Stromal cell of bone marrow (primary cell): ENCODE results near the gene ANKRD36B.
"Not testable (repeated sequence)": the region's sequence is repeated elsewhere in the genome, so short reads cannot be mapped to it uniquely, and the experiment has no call there.

Experiments used
- DNase-seq: peaks from one replicate; pipeline ENCODE4 v3.0.0-alpha.2; 2012; ENCODE audit warnings: low read depth

ANKRD36B gene

DNA sequence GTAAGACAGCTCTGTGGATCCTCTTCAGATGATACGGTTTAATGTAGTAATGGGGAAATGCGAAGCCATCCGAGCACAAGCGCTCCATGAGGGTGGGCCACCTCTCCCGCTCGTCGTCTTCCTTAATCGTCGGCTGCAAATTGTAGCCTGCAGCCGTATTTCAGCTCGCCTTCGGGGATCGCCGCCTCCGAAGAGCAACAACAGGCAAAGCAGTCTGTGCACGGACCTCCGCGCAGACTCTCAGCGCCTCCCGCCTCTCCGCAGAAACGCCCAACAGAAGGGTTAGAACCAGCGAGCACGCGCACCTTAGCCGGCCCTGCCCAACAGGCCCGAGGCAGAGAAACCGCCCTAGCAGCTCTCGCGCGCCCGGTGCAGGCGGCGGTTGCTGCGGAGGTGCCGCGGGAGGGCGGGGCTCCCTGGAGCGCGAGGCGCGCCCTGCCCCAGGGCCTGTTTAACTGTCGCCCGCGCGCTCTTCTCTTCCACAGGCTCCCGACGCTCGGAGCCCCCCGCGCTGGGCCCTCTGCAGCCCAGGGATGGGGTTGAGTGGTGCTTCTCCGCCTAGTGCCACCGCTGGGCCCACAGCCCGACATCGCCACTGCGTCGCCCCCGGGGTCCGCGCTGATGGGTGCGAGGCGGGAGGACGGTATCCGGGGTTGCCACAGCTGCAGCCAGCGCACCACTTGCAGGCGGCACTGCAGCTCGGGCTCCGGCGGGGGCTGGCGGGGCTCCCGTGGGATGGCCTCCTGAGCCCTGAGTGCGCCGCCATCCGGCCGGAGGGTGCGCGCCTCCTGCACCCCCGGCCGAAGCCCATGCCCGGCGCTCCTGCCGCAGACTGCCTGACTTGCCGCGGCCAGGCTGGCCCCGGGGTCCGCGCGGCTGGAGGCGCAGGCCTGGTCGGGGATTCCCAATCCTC is at the start of gene ANKRD36B:
TSS of gene ANKRD36B (minus strand) at position 280 of the 913 bp plus-strand sequence. CDS start at position 88, 192 bp downstream.
- DNase-seq: peak; percentile 39

DNA sequence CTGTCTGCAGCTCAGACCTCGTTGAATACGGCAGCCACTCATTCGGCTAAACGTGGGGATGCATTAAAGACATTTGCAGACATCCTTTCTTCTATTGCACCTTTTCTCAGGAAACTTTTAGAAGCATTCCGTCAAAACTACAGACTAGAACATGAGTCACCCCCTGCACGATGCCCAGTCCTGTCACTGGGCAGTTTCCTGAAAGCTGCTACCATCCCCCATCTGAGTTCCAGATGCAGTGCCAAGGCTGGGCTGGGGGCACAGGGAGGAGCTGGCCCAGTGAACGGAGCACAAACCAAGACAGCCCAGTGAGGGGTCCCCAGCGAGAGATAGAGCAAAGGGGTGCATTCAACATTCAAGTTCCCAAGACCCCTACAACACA is 36.4 kb upstream of the ANKRD36B start:
- DNase-seq: not testable (repeated sequence)

DNA sequence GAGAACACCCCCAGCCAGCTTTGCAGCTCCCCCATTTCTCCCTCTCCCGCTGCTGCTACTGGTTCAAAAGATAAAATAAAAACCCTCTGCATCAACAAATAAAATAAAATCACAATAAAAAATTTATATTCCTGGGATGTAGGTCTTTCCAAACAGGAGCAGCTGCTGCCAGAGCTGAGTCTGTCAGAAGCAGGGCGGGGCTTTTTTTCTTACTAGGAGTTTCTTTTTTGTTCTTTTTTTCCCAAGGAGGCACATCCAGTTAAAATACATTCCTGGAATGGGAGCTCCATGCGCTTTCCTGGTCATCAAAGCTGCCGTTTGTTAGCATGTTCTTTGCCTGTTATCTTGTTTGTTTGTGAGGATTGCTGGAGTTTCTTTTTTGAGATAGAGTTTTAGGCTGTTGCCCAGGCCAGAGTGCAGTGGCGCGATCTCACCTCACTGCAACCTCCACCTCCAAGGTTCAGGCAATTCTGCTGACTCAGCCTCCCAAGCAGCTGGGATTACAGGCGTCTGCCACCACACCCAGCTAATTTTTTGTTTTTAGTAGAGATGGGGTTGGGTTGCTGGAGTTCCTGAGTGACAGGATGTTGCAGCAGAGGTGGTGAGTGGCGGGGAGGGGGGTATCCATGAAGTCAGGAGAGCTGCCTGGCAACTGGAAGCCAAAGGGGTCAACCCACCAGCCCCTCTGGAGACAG is 35.8 kb upstream of the ANKRD36B start:
- DNase-seq: not testable (repeated sequence)

DNA sequence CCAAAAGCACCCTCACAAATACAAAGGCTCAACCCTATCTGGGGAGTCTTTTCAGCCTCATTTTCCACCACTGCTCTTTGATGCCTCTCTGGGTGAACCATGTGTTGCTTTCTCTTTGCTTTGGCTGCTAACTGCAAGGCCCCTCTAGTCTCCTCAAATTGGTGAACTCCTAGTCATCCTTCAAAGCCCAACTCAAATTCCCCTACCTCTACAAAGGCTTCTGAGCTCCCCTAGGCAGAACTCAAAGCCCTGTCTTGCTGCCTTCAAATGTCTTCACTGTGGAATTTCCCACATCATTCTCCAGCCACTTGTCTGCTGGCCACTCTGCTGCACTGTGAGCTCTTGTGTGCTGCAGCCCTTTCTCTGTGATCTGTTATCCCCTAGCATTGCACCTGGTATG is 33.3 kb upstream of the ANKRD36B start:
- DNase-seq: not testable (repeated sequence)

DNA sequence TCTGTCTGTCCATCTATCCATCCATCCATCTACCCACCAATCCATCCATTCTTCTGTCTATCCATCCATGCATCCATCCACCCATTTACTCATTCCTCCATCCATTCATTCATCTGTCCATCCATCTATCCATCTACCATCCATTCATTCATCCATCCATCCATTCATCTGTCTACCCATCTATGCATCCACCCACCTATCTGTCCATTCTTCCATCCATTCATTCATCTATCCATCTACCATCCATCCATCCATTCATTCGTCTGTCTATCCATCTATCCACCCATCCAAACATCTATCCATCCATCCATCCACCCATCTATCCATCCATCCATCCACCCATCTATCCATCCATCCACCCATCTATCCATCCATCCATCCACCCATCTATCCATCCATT is 30.8 kb upstream of the ANKRD36B start:
- not testable (repeated sequence) for DNase-seq

DNA sequence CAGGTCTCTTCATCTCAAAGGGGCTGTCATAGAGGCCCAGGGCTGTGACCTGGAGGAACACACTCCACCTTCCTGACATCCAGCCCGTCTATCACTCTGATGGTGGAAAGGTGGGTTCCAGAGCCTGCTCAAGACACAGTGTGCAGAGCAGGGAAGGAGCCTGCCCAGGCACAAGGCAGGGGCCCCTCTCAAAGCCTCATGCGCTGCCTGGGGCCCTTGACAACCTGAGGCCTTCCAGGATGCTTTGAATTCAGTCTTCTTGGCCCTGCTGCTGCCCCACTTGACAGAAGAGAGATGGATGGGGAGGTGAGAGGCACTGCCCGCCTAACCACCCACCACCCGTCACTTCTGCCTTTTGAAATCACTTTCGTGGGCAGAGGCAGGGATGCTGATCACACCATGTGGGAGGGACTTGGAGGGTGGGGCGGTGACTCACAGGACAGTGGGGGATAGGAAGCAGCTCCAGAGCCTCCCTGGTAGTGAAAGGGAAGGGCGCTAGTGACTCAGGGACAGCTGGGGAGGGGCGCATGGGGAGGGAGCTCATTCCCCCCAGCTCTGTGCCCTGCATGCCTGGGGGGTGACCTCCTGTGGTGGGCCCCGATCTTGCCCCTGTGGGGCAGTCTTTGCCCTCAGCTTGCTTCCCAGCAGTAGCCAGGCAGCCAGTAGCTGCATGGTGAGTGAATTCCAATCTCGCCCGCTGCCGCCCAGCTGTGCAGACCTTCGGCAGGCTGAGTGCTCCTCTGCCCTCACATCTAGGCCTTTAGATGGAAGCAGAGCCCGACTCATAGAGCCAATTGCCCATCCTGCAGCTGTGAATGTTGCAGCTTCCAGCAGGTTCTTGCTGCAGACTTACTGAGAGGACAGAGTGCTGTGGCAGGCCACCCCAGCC is 29.5 kb upstream of the ANKRD36B start:
- DNase-seq: not testable (repeated sequence)

DNA sequence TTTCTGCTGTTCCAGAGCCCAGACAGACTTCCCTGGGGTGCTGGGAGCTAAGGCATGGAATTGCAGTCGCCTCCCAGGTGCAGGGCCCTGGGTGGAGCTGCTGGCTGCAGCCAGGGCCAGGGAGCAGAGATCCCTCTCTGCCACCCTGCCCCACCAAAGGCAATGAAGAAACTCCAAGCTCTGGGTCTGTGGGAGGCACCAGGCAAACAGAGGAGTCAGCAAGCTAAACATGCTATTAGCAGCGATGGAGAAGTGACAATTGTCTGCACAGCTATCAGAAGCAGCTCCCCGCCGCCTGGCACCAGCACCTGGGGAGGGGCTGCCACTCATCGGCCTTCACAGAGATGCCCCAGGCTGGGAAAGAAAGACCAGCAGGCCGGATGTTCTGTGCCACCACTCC is 28.2 kb upstream of the ANKRD36B start:
- DNase-seq: no peak

DNA sequence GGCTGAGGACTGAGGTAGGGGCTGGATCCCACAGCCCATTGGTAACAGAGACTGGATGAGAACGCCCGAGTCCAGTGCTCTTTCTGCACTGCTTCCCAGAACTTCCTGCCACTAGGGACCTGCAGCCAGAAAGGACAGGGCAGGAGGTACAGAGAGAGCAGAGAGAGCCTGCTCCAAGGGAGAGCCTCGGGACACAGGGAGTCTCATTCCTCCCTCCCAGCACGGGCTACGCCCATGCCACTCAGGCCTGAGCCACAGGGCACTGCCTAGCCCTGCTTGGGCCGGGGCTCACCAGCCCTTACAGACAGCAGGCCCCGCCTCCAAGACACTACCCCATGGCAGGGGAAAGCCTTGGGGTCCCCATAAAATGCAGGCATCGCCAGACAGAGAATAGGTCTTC is 26.1 kb upstream of the ANKRD36B start:
- not testable (repeated sequence) for DNase-seq

DNA sequence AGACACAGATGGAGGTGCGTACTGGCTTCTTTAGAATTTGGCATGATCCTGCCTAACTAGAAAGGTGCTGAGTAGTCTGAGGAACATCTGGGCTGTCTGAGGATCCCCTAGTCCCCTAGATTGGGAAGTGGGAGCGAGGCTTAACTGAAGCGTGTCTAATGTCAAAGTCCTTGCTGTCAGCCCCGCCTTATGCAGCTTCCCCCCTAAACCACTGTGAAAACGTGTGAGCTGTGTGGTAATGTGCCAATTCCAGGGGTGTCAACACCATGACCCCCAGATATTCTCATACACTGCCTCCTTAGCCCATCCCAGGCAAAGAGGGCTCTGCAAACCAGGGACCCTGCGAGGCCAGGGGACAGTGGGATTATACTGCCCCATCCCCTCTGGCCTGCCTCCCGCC is 22.2 kb upstream of the ANKRD36B start:
- DNase-seq: not testable (repeated sequence)

DNA sequence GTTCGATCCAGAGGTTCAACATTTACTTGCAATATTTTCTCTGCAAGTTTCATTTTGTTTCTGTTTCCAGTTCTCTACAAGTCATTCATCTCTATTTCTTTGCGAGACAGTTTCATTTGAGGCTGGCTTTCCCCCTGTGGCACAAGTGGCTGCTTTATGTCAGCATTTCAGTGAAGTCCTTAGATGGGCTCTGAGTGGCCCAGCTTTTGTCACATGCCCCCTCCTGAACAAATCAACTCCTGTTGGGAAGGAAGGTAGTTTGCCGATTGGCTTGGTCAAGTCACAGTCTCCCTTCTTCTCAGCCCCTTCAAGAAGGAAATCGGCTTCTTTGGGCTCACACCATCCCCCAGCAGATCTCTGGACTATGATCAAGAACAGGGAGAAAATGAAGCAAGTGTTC is 19.1 kb upstream of the ANKRD36B start:
- DNase-seq: not testable (repeated sequence)

DNA sequence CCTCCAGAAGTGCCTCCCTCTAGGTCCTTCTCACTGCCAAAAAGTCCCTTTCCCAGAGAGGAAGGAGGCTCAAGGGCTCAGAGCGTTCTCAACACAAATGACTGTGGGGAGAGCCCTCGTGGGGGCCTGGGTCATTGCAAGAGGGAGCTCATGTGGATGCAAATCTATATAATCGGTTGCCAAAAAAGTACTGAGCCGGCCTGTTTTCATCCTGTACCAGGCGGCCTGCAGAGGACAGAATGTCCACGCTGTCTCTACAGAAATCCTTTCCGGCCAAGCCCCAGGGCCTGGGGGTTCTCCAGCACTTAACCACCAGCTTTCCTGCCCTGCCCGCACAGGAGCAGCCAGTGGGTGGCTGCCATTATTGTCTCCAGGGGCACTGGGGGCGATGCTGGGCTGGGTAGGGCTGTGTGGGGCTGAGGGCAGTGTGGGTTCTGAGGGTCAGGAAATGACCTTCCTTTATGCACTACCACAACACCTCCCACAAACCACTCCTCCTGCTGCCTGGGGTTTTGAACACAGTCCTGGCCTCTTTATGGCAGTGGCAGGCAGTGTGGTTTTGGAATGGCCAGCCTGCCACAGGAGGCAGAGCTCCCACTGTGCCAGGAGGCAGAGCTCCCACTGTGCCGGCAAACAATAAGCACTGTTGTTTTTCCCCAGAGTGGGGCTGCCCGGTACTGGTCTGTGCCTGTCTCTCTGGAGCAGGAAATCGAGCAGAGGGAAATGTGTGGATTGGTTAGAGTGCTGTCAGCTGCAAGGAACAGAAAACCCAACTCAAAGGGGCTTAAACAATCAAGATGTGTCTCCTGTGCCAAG is 16.1 kb upstream of the ANKRD36B start:
- not testable (repeated sequence) for DNase-seq

DNA sequence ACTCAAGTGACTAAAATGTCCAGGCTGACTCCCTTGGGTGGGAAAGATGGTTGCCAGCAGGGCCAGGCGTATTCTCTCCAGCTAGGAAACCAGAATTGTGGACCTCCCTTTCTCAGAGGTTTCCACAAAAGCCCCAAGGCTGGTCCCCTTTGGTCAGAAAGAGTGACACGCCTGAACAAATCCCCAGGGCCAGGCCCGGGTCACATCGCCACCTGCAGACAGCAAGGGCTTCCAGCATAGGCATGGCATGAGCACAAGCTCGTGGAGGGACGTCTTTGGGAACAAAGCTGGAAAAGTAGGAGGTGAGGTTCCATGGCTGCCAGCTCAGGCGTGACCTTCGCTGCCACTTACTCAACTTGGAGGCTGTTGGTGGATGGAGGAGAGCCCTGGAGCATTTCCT is 15.4 kb upstream of the ANKRD36B start:
- DNase-seq: not testable (repeated sequence)

DNA sequence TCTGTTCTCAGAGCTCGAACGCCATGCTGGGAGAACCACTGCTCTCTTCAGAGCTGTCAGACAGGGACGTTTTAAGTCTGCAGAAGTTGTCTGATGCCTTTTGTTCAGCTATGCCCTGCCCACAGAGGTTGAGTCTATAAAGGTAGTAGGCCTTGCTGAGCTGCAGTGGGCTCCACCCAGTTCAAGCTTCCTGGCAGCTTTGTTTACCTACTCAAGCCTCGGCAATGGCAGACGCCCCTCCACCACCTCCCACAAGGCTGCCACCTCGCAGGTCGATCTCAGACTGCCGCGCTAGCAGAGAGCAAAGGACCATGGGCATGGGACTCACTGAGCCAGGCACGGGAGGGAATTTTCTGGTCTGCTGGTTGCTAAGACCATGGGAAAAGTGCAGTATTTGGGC is 11.9 kb upstream of the ANKRD36B start:
- not testable (repeated sequence) for DNase-seq

DNA sequence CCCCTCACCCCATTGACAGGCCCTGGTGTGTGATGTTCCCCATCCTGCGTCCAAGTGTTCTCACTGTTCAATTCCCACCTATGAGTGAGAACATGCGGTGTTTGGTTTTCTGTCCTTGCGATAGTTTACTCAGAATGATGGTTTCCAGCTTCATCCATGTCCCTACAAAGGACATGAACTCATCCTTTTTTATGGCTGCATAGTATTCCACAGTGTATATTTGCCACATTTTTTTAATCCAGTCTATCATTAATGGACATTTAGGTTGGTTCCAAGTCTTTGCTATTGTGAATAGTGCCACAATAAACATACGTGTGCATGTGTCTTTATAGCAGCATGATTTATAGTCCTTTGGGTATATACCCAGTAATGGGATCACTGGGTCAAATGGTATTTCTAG is 6.5 kb upstream of the ANKRD36B start:
- DNase-seq: not testable (repeated sequence)

DNA sequence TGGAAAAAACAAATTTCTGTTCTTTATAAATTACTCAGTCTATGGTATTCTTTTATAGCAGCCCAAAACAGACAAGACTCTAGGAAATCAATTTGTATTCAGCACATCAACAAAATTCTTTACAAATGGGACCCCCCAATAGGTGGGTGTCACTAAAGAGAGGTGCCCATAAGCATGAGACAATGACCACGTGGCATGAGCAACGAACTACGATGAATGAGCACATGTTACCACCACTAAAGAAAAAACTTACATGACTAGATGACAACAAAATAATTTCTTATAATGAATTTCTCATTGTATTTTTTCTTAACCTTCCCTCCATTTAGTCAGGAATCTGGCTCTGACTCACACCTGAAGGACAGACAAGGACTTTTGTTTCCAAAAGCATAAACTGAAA is 3.8 kb upstream of the ANKRD36B start:
- DNase-seq: not testable (repeated sequence)

DNA sequence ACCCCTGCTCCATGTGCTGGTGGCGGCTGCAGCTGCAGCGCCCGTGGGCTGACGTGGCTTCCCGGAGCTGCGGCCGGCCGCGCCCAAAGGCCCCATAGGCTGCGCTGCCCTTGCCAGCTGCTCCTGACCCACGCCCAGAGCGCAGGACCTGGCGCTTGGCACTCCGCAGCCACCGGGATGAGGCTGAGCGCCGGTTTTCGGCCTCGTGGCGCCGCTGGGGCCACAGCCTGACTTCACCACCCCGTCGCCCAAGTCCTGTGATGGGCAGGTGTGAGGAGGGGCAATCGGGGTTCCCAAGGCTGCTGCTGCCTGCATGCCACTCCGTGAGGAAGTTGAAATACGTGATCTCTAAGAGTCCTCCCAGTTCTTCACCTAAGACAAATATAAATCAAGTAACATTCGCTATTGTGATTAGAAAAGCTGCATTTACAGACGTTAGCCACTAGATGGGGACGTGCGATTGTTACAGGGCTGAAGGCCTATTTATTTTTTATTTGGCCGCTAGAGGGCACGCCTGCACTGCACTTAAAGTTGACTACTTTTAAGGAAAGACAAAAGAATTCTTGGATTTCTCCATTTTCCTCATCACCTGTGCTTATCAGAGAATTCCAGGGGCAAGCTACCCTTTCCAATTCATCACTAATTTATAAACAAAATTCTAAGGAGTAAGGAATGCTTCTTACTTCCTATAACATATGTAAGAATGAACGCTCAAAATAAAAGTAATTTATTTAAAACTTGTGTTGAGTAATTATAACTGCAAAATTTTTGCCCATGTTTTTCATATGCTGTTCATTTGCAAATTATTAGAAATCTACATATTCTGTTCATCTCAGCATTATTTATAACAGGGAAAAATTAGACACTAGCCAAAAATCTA is 1.1 kb upstream of the ANKRD36B start:
- DNase-seq: peak; percentile 52

DNA sequence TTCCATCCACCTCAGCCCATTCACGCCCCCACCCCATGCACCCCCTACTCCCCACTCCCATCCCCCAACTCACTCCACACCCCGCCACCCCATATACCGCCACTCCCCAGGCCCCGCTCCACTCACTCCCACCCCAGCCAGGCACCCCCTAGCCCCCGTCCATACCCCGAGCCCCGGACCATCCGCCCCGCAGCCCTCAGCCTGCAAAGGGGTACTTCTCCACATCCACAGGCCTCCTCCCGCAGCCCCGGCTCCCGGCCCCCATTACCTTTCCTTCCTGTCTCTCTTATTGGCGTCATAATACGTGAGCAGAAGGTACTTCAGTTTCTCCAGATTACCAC is 450 bp downstream of the ANKRD36B start:
- not testable (repeated sequence) for DNase-seq

DNA sequence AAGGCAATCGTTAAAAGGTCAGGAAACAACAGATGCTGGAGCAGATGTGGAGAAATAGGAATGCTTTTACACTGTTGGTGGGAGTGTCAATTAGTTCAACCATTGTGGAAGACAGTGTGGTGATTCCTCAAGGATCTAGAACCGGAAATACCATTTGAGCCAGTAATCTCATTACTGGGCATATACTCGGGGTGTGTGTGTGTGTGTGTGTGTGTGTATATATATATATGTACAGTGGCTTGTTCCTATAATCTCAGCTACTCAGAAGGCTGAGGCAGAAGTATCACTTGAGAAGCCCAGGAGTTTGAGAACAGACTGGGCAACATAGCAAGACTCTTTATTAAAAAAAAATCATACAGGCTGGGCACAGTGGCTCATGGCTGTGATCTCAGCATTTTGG is 24.0 kb downstream of the ANKRD36B start:
- not testable (repeated sequence) for DNase-seq

DNA sequence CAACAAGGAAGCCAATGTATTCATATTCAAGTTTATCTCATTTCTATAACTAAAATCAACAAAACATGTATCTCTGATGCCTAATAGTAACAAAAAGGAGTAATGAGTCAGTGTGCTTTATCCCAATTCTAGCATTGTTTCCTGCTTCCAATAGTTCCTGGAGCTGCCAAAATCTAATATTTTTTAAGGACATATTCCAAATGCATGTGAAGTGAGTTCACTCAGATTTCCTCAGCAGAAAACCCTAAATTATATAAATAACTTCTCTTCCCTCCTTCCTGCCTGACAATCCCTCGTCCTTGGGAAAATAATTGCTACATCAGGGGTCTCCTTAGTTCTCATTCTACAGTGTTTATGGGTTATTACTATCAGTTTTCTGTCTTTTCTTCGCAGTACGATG is 37.3 kb downstream of the ANKRD36B start:
- DNase-seq: not testable (repeated sequence)

DNA sequence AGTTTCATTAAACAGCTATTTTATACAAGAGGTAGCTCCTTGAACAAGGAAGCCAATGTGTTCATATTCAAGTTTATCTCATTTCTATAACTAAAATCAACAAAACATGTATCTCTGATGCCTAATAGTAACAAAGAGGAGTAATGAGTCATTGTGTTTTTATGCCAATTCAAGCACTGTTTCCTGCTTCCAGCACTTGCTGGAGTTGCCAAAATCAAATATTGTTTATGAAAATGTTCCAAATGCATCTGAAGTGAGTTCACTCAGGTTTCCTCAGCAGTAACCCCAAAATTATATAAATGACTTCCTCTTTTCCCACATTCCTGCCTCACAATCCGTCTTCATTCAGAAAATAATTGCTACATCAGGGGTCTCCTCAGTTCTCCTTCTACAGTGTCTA is 39.2 kb downstream of the ANKRD36B start:
- DNase-seq: not testable (repeated sequence)
